Calu3 (cell line): ENCODE results near the gene SCARB1. TPM values are rescaled to one million over a fixed set of nuclear protein-coding genes. Genes with fewer than 3 reads are reported as not detected.
A peak's percentile ranks its signal among the peaks of the same experiment; 100 is the strongest.

Experiments used
- BruUV-seq: library from RNA; stranded (reverse); fragments of 400-500 nt; replicated peaks from 2 replicates; lab custom pipeline; 2021; lab: Mats Ljungman, UMichigan
- CTCF ChIA-PET: fragments of 300-600 bp; sonication (Branson Sonifier 250); formaldehyde crosslinking; loops from one replicate; lab custom pipeline; 2022; ENCODE audit warnings: antibody characterized with exemption; lab: Charles Lee
- DNase-seq: peaks from one replicate; pipeline ENCODE4 v3.0.0; 2022
- H3K27ac Mint-ChIP-seq: one replicate; pipeline ENCODE4 v1.8.0; 2022; ENCODE audit warnings: mixed read lengths; ENCODE audit not compliant: unreplicated experiment
- H3K27me3 Mint-ChIP-seq: one replicate; pipeline ENCODE4 v1.8.0; 2022; ENCODE audit warnings: mixed read lengths; ENCODE audit not compliant: unreplicated experiment
- H3K36me3 Mint-ChIP-seq: one replicate; pipeline ENCODE4 v1.8.0; 2022; ENCODE audit warnings: mild to moderate bottlenecking, moderate library complexity, mixed read lengths; ENCODE audit not compliant: insufficient read depth, unreplicated experiment
- H3K4me1 Mint-ChIP-seq: one replicate; pipeline ENCODE4 v1.8.0; 2022; ENCODE audit warnings: mild to moderate bottlenecking, low read depth, mixed read lengths; ENCODE audit not compliant: unreplicated experiment
- H3K4me3 Mint-ChIP-seq: one replicate; pipeline ENCODE4 v1.8.0; 2022; ENCODE audit warnings: mild to moderate bottlenecking, low read depth, moderate library complexity, mixed read lengths; ENCODE audit not compliant: unreplicated experiment
- H3K9me3 Mint-ChIP-seq: one replicate; pipeline ENCODE4 v1.8.0; 2022; ENCODE audit warnings: low read depth, mixed read lengths; ENCODE audit not compliant: unreplicated experiment
- intact Hi-C: fragments of 100-400 bp; cut with micrococcal nuclease; formaldehyde crosslinking; loops from one replicate; pipeline ENCODE4 v1.10.0; 2022; ENCODE audit not compliant: unreplicated experiment
- total RNA-seq: library from RNA; stranded (reverse); gene quantifications from 2 replicates; pipeline ENCODE4 v1.2.3, GENCODE V29; 2022
- TF ChIP-seq, protein P1 (sequence below): fragments of 200-600 bp; IDR thresholded peaks from one replicate; pipeline ENCODE4 v1.8.0; 2022; ENCODE audit warnings: antibody characterized with exemption; ENCODE audit not compliant: unreplicated experiment

Gene SCARB1
- total RNA-seq, 1 experiment from 2014 or later = 51.6 TPM

DNA sequence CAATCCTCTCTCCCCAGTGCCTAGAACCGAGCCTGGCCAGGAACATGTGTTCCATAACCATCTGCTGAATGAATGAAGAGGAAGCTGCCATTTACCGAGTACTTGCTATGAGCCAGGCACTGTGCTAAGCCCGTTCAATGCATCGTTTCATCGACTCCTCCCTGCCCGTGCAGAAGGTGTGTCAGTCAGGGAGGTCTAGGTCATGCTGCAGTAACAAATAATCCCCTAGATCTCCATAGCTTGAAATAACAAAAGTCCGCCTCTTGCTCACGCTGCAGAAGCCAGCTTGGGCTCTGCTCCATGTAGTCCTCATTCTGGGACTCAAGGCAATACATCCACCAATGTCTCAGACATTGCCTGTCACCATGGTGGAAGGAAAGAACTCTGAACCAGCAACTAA, 101.3 kb downstream of the SCARB1 start:
- Mint-ChIP-seq H3K4me3 (no peak overlapping the region), H3K27me3 (no peaks in the 10 kb centered on the region), H3K9me3 (peaks cover 5% of the 10 kb centered on the region), H3K4me1 (peaks cover 44% of the 10 kb centered on the region), H3K36me3 (peaks cover 23% of the 10 kb centered on the region), H3K27ac (no peak overlapping the region)
- no peak for DNase-seq
- BruUV-seq = no TSS peak
- CTCF ChIA-PET = interaction anchor here (0.6 to 1.2 kb wide), 2 partner anchors 22 to 550 kb away, joined by 3 to 4 read pairs; no protein-coding TSS in a partner anchor
- TF ChIP-seq, protein P1, sequence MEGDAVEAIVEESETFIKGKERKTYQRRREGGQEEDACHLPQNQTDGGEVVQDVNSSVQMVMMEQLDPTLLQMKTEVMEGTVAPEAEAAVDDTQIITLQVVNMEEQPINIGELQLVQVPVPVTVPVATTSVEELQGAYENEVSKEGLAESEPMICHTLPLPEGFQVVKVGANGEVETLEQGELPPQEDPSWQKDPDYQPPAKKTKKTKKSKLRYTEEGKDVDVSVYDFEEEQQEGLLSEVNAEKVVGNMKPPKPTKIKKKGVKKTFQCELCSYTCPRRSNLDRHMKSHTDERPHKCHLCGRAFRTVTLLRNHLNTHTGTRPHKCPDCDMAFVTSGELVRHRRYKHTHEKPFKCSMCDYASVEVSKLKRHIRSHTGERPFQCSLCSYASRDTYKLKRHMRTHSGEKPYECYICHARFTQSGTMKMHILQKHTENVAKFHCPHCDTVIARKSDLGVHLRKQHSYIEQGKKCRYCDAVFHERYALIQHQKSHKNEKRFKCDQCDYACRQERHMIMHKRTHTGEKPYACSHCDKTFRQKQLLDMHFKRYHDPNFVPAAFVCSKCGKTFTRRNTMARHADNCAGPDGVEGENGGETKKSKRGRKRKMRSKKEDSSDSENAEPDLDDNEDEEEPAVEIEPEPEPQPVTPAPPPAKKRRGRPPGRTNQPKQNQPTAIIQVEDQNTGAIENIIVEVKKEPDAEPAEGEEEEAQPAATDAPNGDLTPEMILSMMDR = no peak
- intact Hi-C loops = loop anchor here (5.0 to 10.0 kb wide), 2 partner anchors 80 to 418 kb away; no protein-coding TSS in a partner anchor

DNA sequence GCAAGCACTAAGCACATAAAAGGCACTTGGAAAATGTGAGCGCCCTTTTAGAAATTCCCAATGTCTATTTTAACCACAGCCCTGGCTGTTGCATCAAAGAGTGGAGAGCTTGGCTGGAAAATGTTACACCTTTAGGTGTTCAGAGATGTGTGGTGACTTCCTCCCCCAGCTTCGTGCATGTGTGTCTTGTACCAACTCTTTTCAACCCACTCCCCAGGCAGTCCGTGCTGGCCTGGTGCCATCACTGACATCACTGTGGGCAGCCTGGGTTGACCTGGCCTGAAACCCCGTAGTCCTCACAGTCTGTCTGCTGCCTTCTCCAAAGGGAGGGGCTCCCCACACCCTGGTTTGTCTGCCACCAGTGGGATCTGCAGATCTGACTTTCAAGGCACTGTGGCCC, 101.8 kb downstream of the SCARB1 start:
- H3K4me1 Mint-ChIP-seq = peaks cover 39% of the 10 kb centered on the region
- TF ChIP-seq, protein P1 = no peak
- intact Hi-C loops = loop anchor here (5.0 to 10.0 kb wide), 2 partner anchors 80 to 417 kb away; no protein-coding TSS in a partner anchor

DNA sequence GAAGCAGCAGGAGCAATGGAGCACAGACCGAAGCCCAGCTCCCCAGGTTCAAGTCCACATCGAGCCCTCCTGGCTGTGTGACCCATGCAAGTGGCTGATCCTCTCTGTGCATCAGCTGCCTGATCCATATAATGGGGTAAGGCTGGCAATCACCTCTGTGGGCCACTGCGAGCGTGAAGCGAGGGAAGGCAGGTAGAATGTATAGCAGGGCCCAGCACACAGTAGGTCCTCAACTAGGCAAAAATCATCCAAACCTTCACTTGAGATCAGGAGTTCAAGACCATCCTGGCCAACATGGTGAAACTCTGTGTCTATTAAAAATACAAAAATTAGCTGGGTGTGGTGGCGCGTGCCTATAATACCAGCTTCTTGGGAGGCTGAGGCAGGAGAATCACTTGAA, 102.6 kb downstream of the SCARB1 start:
- TF ChIP-seq, protein P1 = no peak
- no peak for DNase-seq
- intact Hi-C loops = loop anchor here (5.0 to 10.0 kb wide), 2 partner anchors 79 to 416 kb away; no protein-coding TSS in a partner anchor
- Mint-ChIP-seq H3K36me3 (peaks cover 16% of the 10 kb centered on the region), H3K9me3 (peaks cover 5% of the 10 kb centered on the region), H3K27me3 (no peaks in the 10 kb centered on the region), H3K4me1 (peaks cover 35% of the 10 kb centered on the region), H3K27ac (peak overlapping the region; percentile 50), H3K4me3 (no peak overlapping the region)
- no TSS peak for BruUV-seq
- CTCF ChIA-PET = interaction anchor here (0.7 to 2.1 kb wide), 2 partner anchors 14 kb away, joined by 3 to 6 read pairs; no protein-coding TSS in a partner anchor

More for the DNA sequence above, 101.8 kb downstream of the SCARB1 start:
- H3K36me3 Mint-ChIP-seq = peaks cover 18% of the 10 kb centered on the region
- CTCF ChIA-PET = interaction anchor here (0.6 to 1.2 kb wide), 4 partner anchors 15 to 550 kb away, joined by 3 to 4 read pairs (median 4); no protein-coding TSS in a partner anchor
- H3K27me3 Mint-ChIP-seq = no peaks in the 10 kb centered on the region
- DNase-seq = peak; percentile 51
- no TSS peak for BruUV-seq
- H3K4me3 Mint-ChIP-seq = no peak overlapping the region
- peak overlapping the region; percentile 56 for H3K27ac Mint-ChIP-seq
- H3K9me3 Mint-ChIP-seq = peaks cover 5% of the 10 kb centered on the region

DNA sequence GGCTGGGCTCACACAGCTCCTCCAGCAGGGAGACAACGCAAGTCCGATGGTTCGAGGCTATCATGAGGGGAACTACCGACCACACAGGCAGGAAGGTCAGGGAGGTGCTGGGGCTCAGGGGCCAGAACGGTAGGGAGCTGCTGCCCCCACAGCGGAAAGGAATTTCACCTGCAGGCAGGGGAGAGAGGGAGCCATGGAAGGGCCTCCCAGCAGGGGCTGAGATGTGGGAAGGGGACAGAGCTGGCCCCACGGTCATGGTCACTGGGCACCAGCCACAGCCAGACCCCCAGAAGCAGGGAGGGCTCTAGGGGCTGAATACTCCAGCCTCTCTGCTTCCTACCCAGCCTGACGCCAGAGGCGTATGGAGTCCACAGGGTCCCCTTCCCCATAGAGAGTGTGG, 103.1 kb downstream of the SCARB1 start:
- Mint-ChIP-seq H3K36me3 (peaks cover 14% of the 10 kb centered on the region), H3K9me3 (peaks cover 3% of the 10 kb centered on the region), H3K4me3 (no peak overlapping the region), H3K27ac (peak overlapping the region; percentile 50), H3K27me3 (no peaks in the 10 kb centered on the region), H3K4me1 (peaks cover 35% of the 10 kb centered on the region)
- CTCF ChIA-PET = interaction anchor here (1.3 to 2.1 kb wide), 2 partner anchors 13 to 19 kb away, joined by 4 to 6 read pairs; no protein-coding TSS in a partner anchor
- TF ChIP-seq, protein P1 = no peak
- no peak for DNase-seq
- no TSS peak for BruUV-seq
- intact Hi-C loops = loop anchor here (5.0 to 10.0 kb wide), 2 partner anchors 78 to 416 kb away; no protein-coding TSS in a partner anchor
